Calu3 (cell line): ENCODE measurements around the gene PROM1. TPM values are rescaled to one million over a fixed set of nuclear protein-coding genes. Genes with fewer than 3 reads are reported as not detected.

ENCODE experiments used
- BruUV-seq: library from RNA; stranded (reverse); fragments of 400-500 nt; replicated peaks from 2 replicates; lab custom pipeline; 2021; lab: Mats Ljungman, UMichigan
- CTCF ChIA-PET: fragments of 300-600 bp; sonication (Branson Sonifier 250); formaldehyde crosslinking; loops from one replicate; lab custom pipeline; 2022; ENCODE audit warnings: antibody characterized with exemption; lab: Charles Lee
- DNase-seq: peaks from one replicate; pipeline ENCODE4 v3.0.0; 2022
- H3K27ac Mint-ChIP-seq: one replicate; pipeline ENCODE4 v1.8.0; 2022; ENCODE audit warnings: mixed read lengths; ENCODE audit not compliant: unreplicated experiment
- H3K27me3 Mint-ChIP-seq: one replicate; pipeline ENCODE4 v1.8.0; 2022; ENCODE audit warnings: mixed read lengths; ENCODE audit not compliant: unreplicated experiment
- H3K36me3 Mint-ChIP-seq: one replicate; pipeline ENCODE4 v1.8.0; 2022; ENCODE audit warnings: mild to moderate bottlenecking, moderate library complexity, mixed read lengths; ENCODE audit not compliant: insufficient read depth, unreplicated experiment
- H3K4me1 Mint-ChIP-seq: one replicate; pipeline ENCODE4 v1.8.0; 2022; ENCODE audit warnings: mild to moderate bottlenecking, low read depth, mixed read lengths; ENCODE audit not compliant: unreplicated experiment
- H3K4me3 Mint-ChIP-seq: one replicate; pipeline ENCODE4 v1.8.0; 2022; ENCODE audit warnings: mild to moderate bottlenecking, low read depth, moderate library complexity, mixed read lengths; ENCODE audit not compliant: unreplicated experiment
- H3K9me3 Mint-ChIP-seq: one replicate; pipeline ENCODE4 v1.8.0; 2022; ENCODE audit warnings: low read depth, mixed read lengths; ENCODE audit not compliant: unreplicated experiment
- intact Hi-C: fragments of 100-400 bp; cut with micrococcal nuclease; formaldehyde crosslinking; loops from one replicate; pipeline ENCODE4 v1.10.0; 2022; ENCODE audit not compliant: unreplicated experiment
- total RNA-seq: library from RNA; stranded (reverse); gene quantifications from 2 replicates; pipeline ENCODE4 v1.2.3, GENCODE V29; 2022
- TF ChIP-seq, protein P1 (sequence below): fragments of 200-600 bp; IDR thresholded peaks from one replicate; pipeline ENCODE4 v1.8.0; 2022; ENCODE audit warnings: antibody characterized with exemption; ENCODE audit not compliant: unreplicated experiment

The PROM1 gene
- total RNA-seq, 1 experiment from 2014 or later: 73.9 TPM

DNA sequence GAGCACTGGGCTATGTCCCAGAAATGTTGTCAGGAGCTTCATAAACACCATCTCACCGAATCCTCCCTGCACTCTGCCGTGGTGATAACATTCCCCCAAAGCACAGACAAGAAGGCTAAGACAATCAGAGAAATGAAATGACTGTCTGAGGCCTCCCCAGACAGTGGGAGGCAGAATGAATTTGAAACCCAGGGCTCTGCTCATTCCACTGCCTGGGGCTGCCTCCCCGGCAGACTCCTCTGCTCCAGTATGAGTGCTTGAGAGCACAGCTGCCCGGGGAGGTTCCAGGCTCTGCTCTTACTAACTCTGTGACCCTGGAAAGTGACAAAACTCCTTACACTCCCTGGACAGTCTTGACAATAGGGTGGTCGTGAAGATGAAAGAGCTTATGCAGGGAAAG is 154.9 kb downstream of the PROM1 start:
- Mint-ChIP-seq H3K4me3 (no peak overlapping the region), H3K4me1 (peaks cover 4% of the 10 kb centered on the region), H3K9me3 (no peaks in the 10 kb centered on the region), H3K27ac (no peak overlapping the region), H3K36me3 (peaks cover under 1% of the 10 kb centered on the region), H3K27me3 (no peaks in the 10 kb centered on the region)
- intact Hi-C loops: no loop called here
- BruUV-seq: no TSS peak
- TF ChIP-seq, protein P1, sequence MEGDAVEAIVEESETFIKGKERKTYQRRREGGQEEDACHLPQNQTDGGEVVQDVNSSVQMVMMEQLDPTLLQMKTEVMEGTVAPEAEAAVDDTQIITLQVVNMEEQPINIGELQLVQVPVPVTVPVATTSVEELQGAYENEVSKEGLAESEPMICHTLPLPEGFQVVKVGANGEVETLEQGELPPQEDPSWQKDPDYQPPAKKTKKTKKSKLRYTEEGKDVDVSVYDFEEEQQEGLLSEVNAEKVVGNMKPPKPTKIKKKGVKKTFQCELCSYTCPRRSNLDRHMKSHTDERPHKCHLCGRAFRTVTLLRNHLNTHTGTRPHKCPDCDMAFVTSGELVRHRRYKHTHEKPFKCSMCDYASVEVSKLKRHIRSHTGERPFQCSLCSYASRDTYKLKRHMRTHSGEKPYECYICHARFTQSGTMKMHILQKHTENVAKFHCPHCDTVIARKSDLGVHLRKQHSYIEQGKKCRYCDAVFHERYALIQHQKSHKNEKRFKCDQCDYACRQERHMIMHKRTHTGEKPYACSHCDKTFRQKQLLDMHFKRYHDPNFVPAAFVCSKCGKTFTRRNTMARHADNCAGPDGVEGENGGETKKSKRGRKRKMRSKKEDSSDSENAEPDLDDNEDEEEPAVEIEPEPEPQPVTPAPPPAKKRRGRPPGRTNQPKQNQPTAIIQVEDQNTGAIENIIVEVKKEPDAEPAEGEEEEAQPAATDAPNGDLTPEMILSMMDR: no peak
- DNase-seq: no peak
- CTCF ChIA-PET: no interaction called here

DNA sequence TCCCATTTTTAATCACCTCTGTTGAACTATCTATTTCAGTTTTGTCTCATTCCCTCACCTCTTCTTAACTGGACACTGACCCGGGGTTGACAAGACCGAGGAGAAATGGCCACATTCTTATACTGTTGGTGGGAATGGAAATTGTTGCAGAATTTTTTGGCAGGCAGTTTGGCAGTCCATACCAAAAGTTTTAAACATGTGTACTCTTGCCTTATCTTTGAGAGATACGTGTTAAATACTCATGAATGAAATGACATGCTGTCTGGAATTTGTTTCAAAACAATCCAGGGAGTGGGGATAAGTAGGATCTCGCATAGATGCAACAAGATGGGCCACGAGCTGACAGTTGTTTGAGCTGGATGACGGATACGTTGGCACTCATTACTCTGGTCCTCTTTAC is 157.3 kb downstream of the PROM1 start:
- no peak for DNase-seq
- TF ChIP-seq, protein P1: no peak
- Mint-ChIP-seq H3K27me3 (no peaks in the 10 kb centered on the region), H3K4me3 (no peak overlapping the region), H3K27ac (no peak overlapping the region), H3K4me1 (peaks cover 24% of the 10 kb centered on the region), H3K9me3 (peaks cover 3% of the 10 kb centered on the region), H3K36me3 (peaks cover 9% of the 10 kb centered on the region)
- CTCF ChIA-PET: interaction anchor here (0.7 kb wide), 1 partner anchor 71 kb away, joined by 5 read pairs; no protein-coding TSS in a partner anchor
- no TSS peak for BruUV-seq
- intact Hi-C loops: no loop called here

DNA sequence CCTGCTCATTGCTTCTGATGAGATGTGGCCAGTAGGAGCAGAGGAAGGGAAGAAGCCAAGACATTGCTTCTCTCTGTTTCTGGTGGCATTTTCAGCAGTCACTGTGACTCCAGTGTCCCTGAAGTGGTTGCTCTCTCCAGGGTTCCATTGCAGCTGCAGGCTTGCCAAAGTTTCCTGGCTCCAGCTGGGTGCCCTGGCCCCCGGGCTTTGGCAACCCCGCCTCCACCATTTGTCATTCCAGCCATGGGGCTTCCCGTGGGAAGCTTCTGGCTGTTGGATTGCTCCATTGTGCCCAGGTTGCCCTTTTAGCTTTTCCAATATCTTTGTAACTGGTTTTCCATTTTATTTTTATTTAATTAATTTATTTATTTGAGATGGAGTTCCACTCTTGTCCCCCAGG is 158.0 kb downstream of the PROM1 start:
- TF ChIP-seq, protein P1: no peak
- CTCF ChIA-PET: no interaction called here

DNA sequence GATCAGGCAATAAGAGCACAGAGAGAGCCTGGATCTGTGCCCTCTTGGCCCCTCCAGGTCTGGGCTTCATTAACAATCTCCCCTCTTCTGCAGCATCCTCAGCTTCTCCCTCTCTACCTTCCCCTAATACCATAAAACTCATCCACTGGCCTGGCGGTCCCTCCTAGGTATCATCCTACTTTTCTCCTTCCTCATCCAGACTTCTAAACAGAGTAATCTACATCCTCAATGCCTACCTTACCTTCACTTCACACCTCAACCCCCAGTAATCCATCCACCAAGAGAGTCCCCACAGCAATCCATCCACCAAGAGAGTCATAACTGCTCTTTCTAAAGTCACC is 162.3 kb downstream of the PROM1 start:
- H3K36me3 Mint-ChIP-seq: peaks cover 36% of the 10 kb centered on the region
- CTCF ChIA-PET: interaction anchor here (0.6 to 2.0 kb wide), 4 partner anchors 14 to 116 kb away, joined by 3 to 8 read pairs (median 6); no protein-coding TSS in a partner anchor
- H3K27me3 Mint-ChIP-seq: no peaks in the 10 kb centered on the region
- H3K4me1 Mint-ChIP-seq: peaks cover 63% of the 10 kb centered on the region
- intact Hi-C loops: loop anchor here (5.0 kb wide), 1 partner anchor 39 kb away; no protein-coding TSS in a partner anchor
- H3K27ac Mint-ChIP-seq: peak overlapping the region; percentile 89
- no TSS peak for BruUV-seq
- TF ChIP-seq, protein P1: no peak
- H3K4me3 Mint-ChIP-seq: peak overlapping the region; percentile 43
- no peak for DNase-seq
- H3K9me3 Mint-ChIP-seq: peaks cover 3% of the 10 kb centered on the region

More for the DNA sequence above, 158.0 kb downstream of the PROM1 start:
- H3K4me3 Mint-ChIP-seq: no peak overlapping the region
- H3K36me3 Mint-ChIP-seq: peaks cover 16% of the 10 kb centered on the region
- H3K4me1 Mint-ChIP-seq: peaks cover 30% of the 10 kb centered on the region
- no peak for DNase-seq
- H3K27ac Mint-ChIP-seq: peak overlapping the region; percentile 50
- intact Hi-C loops: no loop called here
- no TSS peak for BruUV-seq
- H3K9me3 Mint-ChIP-seq: peaks cover 3% of the 10 kb centered on the region
- no peaks in the 10 kb centered on the region for H3K27me3 Mint-ChIP-seq
